PFSK-1 (cell line): ENCODE results near the gene PRSS56.

Experiments used
- FOXP2 ChIP-seq: optimal IDR thresholded peaks from 2 replicates; pipeline ENCODE3; 2011; ENCODE audit warnings: borderline replicate concordance, control low read depth, inconsistent platforms; ENCODE audit not compliant: insufficient read depth; ENCODE audit errors: extremely low read length, extremely low read depth
- POLR2AphosphoS5 ChIP-seq: IDR thresholded peaks from 2 replicates; pipeline ENCODE4 v1.6.1; 2012; ENCODE audit warnings: low read depth, mild to moderate bottlenecking, control low read depth, low read length, moderate library complexity
- SIN3A ChIP-seq: IDR thresholded peaks from 2 replicates; pipeline ENCODE4 v1.6.1; 2012; ENCODE audit warnings: mild to moderate bottlenecking, low read length, moderate library complexity, borderline replicate concordance; ENCODE audit not compliant: insufficient read depth
- TAF1 ChIP-seq: IDR thresholded peaks from 2 replicates; pipeline ENCODE4 v1.6.1; 2012; ENCODE audit warnings: low read length, control low read depth, borderline replicate concordance; ENCODE audit not compliant: insufficient read depth
- TF ChIP-seq, protein P1 (sequence below), 2 experiments: IDR thresholded peaks; 2 replicates each; pipeline versions ENCODE4 v1.6.1 to v1.8.0; 2011 to 2012; ENCODE audit warnings: low read depth in 2 of 2, low read length in 2 of 2, control low read depth in 1 of 2, inconsistent platforms in 1 of 2, mild to moderate bottlenecking in 1 of 2, moderate library complexity in 1 of 2; ENCODE audit not compliant: insufficient read depth in 1 of 2

PRSS56 gene

DNA sequence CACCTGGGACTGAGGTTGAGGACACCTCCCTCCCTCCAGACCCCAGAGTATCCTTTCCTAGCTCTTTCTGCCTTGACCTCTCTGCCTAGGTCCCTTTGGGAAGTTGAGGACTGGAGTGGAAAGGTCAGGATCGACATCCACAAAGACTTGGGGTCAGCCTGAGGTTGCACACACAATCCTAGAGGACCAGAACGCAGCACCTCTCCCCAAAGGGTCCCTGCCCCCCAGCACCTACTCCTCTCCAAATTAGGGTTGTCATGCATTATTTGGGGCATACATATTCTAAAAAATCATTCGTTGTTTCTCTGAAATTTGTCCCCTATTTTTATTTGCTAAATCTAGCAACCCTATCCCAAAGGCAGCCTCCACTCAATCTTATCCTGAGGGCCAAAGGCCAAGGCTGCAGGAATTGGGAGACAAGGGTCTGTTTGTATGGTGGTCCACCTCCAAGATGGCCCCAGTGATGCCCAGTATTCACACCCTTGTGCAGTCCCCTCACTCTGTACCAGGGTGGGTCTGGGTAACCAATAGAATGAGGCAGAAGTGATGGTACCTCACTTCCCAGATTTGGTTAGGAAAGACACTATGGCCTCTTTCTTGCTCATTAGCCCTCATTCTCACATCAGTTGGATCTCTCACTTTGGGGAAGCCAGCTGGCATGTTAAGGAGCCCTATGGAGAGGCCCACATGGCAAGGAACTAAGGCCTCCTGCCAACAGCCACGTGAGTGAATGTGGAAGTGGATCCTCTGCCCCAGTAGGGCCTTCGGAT lies 15.8 kb downstream of the PRSS56 start:
- TF ChIP-seq TAF1 (no peak), SIN3A (no peak), POLR2AphosphoS5 (no peak), FOXP2 (no peak)
- TF ChIP-seq, protein P1, sequence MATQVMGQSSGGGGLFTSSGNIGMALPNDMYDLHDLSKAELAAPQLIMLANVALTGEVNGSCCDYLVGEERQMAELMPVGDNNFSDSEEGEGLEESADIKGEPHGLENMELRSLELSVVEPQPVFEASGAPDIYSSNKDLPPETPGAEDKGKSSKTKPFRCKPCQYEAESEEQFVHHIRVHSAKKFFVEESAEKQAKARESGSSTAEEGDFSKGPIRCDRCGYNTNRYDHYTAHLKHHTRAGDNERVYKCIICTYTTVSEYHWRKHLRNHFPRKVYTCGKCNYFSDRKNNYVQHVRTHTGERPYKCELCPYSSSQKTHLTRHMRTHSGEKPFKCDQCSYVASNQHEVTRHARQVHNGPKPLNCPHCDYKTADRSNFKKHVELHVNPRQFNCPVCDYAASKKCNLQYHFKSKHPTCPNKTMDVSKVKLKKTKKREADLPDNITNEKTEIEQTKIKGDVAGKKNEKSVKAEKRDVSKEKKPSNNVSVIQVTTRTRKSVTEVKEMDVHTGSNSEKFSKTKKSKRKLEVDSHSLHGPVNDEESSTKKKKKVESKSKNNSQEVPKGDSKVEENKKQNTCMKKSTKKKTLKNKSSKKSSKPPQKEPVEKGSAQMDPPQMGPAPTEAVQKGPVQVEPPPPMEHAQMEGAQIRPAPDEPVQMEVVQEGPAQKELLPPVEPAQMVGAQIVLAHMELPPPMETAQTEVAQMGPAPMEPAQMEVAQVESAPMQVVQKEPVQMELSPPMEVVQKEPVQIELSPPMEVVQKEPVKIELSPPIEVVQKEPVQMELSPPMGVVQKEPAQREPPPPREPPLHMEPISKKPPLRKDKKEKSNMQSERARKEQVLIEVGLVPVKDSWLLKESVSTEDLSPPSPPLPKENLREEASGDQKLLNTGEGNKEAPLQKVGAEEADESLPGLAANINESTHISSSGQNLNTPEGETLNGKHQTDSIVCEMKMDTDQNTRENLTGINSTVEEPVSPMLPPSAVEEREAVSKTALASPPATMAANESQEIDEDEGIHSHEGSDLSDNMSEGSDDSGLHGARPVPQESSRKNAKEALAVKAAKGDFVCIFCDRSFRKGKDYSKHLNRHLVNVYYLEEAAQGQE (IDR thresholded peaks at IDR 0.05; ENCODE audit: insufficient read depth in 1 of 2, low read depth in 2 of 2, low read length in 2 of 2): no peak

DNA sequence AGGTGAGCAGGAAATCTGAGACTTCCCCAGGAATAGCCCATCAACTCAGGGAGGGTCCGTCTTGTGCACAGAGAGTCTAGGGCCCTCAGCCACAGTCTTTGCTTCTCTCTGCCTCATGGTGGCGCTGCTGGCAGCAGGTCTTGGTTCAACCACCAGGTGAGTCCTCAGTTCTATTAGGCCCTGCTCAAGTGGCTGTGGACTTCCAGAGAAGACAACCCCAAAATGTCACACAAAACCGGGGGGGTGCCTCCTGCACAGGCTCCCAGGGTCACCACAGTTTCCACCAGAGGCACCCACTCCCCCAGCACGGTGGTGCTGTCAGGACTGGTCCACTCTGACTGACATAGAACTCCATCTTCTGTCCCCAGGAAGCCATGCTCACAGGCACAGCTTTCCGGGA lies 16.9 kb downstream of the PRSS56 start:
- TF ChIP-seq TAF1 (no peak), POLR2AphosphoS5 (no peak), SIN3A (no peak), FOXP2 (no peak)
- TF ChIP-seq, protein P1 (IDR thresholded peaks at IDR 0.05; ENCODE audit: insufficient read depth in 1 of 2, low read depth in 2 of 2, low read length in 2 of 2): no peak

DNA sequence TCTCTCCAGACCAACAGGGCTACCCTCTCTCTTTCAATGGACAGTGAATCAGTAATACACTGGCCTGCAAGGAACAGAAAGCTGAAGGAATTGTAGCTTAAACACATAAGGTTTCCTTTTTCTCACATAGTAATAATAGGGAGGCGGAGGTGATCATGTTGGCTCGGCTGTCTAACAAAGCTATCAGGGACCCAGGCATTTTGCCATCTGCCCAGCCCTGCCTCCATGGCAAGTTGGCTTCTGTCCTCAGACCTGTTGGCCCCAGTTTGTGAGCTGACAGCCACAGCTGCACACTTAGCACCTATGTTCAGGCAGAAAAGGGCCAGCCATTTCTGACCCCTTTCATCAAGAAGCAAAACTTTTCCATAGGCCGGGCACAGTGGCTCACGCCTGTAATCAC lies 17.3 kb downstream of the PRSS56 start:
- TF ChIP-seq TAF1 (no peak), POLR2AphosphoS5 (no peak), FOXP2 (no peak), SIN3A (no peak)
- TF ChIP-seq, protein P1 (IDR thresholded peaks at IDR 0.05; ENCODE audit: insufficient read depth in 1 of 2, low read depth in 2 of 2, low read length in 2 of 2): no peak

DNA sequence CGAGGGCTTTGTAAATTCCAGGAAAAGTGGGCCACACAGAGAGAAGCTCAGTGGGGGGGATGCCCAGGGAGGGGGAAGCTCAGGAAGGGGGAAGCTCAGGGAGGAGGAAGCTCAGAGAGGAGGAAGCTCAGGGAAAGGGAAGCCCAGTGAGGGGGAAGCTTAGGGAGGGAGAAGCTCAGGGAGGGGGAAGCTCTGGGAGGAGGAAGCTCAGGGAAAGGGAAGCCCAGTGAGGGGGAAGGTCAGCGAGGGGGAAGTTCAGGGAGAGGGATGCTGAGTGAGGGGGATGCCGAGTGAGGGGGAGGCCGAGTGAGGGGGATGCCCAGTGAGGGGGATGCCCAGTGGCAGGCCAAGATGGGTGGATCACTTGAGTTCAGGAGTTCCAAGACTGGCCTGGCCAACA lies 18.5 kb downstream of the PRSS56 start:
- TF ChIP-seq, protein P1 (IDR thresholded peaks at IDR 0.05; ENCODE audit: insufficient read depth in 1 of 2, low read depth in 2 of 2, low read length in 2 of 2): no peak
- TF ChIP-seq FOXP2 (no peak), SIN3A (no peak), POLR2AphosphoS5 (no peak), TAF1 (no peak)
